ENCODE data around the gene IL21R.

DNA sequence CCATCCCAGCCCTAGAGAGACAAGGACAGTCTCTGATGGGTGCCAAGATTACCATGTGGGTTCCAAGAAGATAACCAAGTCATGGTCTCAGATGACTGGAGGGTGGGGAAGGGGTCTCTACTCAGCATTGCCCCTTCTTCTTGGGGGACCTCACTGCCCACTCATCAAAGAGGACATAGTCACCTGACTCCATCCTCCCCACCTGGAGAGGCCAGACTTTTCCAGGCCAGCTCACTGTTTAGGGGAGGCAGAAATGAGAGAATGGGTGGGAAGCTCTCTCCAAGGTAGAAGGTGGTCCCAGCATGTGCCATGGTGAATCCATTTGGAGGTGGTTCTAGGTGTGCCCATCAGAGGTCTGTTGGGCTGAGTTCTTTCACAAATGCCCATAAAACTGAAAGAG is 20.7 kb upstream of the IL21R start:
- TF ChIP-seq, protein P1, sequence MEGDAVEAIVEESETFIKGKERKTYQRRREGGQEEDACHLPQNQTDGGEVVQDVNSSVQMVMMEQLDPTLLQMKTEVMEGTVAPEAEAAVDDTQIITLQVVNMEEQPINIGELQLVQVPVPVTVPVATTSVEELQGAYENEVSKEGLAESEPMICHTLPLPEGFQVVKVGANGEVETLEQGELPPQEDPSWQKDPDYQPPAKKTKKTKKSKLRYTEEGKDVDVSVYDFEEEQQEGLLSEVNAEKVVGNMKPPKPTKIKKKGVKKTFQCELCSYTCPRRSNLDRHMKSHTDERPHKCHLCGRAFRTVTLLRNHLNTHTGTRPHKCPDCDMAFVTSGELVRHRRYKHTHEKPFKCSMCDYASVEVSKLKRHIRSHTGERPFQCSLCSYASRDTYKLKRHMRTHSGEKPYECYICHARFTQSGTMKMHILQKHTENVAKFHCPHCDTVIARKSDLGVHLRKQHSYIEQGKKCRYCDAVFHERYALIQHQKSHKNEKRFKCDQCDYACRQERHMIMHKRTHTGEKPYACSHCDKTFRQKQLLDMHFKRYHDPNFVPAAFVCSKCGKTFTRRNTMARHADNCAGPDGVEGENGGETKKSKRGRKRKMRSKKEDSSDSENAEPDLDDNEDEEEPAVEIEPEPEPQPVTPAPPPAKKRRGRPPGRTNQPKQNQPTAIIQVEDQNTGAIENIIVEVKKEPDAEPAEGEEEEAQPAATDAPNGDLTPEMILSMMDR (IDR thresholded peaks at IDR 0.05) = no peak
- no peak for TF ChIP-seq POLR2A (IDR thresholded peaks at IDR 0.05)
- TF ChIP-seq EP300 (IDR thresholded peaks at IDR 0.05; ENCODE audit: low read depth) = no peak
- no peak for TF ChIP-seq POLR2AphosphoS5 (IDR thresholded peaks at IDR 0.05)
